ENCODE measurements around the gene YWHAQ. TPM values are rescaled to one million over a fixed set of nuclear protein-coding genes. Genes with fewer than 3 reads are reported as not detected.
"Not testable (repeated sequence)": the region's sequence is repeated elsewhere in the genome, so short reads cannot be mapped to it uniquely, and the experiment has no call there.

YWHAQ gene
- polyA plus RNA-seq, 3 donors, result 382 to 483 (median 439) TPM

DNA sequence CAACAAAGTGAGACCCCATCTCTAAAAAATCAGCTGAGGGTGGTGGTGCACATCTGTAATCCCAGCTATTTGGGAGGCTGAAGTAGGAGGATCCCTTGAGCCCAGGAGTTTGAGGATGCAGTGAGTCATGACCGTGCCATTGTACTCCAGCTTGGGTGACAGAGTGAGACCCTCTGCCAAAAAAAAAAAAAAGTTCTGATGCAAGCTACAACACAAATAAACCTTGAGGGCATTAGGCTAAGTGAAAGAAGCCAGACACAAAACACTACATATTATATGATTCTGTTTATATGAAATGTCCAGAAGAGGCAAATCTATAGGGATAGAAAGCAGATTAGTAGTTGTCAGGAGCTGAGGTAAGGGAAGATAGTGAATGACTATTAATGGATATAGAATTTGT lies 13.0 kb downstream of the YWHAQ start:
- DNase-seq (ENCODE audit: extremely low read depth in 1 of 11, low read depth in 9 of 11, low spot score in 4 of 11), result no peak

GRCh38 chr2:9617296-9617695 lies 13.5 kb downstream of the YWHAQ start:
- no peak for DNase-seq (ENCODE audit: extremely low read depth in 1 of 11, low read depth in 9 of 11, low spot score in 4 of 11)

- DNase-seq (ENCODE audit: extremely low read depth in 1 of 11, low read depth in 9 of 11, low spot score in 4 of 11), result no peak
Observed at GRCh38 chr2:9614562-9614961, 16.2 kb downstream of the YWHAQ start.

DNA sequence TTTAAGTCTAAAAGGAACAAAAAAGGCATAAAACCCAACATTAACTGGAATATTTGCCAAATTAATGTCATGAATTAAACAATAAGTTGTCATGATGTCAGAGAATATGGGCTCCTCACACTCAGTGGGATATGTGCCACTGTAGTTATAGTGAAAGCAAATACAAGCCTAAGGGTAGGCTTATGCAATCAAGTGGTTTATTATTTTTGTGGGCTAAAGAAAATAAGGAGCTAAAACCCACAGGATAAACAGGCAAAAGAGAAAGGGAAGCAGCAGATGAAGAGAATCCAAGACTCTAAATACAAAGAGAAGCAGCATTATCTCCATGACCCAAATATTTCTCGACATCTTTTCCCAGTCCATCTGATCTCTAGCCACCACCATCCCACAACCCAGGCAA lies 17.5 kb downstream of the YWHAQ start:
- DNase-seq (ENCODE audit: extremely low read depth in 1 of 11, low read depth in 9 of 11, low spot score in 4 of 11), result no peak

DNA sequence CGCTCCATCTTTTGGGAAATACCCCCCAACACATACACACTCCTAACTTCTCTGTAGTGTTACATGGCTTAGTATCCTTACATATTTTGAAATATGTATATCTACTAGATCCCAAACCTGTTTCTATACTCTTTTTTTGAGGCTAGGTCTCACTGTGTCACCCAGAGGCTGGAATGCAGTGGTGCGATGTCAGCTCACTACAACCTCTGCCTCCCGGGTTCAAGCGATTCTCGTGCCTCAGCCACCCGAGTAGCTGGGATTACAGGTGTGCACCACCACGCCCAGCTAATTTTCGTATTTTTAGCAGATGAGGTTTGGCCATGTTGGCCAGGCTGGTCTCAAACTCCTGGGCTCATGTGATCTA lies 19.3 kb downstream of the YWHAQ start:
- not testable (repeated sequence) for DNase-seq (ENCODE audit: extremely low read depth in 1 of 11, low read depth in 9 of 11, low spot score in 4 of 11)

GRCh38 chr2:9610781-9611548 lies 19.8 kb downstream of the YWHAQ start:
- DNase-seq (ENCODE audit: extremely low read depth in 1 of 11, low read depth in 9 of 11, low spot score in 4 of 11), result no peak

- DNase-seq (ENCODE audit: extremely low read depth in 1 of 11, low read depth in 9 of 11, low spot score in 4 of 11), result not testable (repeated sequence)
Observed at GRCh38 chr2:9608491-9608890, 22.3 kb downstream of the YWHAQ start.

DNA sequence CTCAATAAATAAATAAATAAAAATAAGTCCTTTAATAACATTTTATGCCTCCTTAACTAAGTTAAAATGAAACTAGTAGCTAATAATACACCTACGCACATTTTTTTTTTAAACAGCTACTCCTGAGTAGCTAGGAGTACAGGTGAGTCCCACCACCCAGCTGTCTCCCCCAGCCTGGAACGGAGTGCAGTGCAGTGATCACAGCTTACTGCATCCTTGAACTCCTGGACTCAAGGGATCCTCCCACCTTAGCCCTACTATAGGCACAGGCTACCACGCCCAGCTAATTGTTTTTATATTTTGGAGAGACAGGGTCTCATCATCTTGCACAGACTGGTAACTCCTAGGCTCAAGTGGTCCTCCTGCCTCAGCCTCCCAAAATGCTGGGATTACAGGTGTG lies 28.4 kb downstream of the YWHAQ start:
- no peak for DNase-seq (ENCODE audit: extremely low read depth in 1 of 11, low read depth in 9 of 11, low spot score in 4 of 11)

GRCh38 chr2:9601397-9601796 lies 29.4 kb downstream of the YWHAQ start:
- DNase-seq (ENCODE audit: extremely low read depth in 1 of 11, low read depth in 9 of 11, low spot score in 4 of 11), result no peak

DNA sequence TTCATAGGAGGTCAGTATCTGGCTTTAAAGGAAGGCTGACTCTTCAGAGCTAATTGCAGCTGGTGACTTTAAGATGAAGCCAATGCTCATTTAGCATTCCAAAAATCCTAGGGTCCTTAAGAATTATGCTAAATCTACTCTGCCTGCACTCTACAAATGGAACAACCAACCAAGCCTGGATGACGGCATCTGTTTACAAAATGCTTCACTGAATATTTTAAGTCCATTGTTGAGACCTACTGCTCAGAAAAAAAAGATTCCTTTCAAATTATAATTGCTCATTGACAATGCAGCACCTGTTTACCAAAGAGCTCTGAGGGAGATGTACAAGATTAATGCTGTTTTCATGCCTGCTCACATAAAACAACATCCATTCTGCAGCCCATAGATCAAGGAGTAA lies 31.4 kb downstream of the YWHAQ start:
- DNase-seq (ENCODE audit: extremely low read depth in 1 of 11, low read depth in 9 of 11, low spot score in 4 of 11), result no peak

DNA sequence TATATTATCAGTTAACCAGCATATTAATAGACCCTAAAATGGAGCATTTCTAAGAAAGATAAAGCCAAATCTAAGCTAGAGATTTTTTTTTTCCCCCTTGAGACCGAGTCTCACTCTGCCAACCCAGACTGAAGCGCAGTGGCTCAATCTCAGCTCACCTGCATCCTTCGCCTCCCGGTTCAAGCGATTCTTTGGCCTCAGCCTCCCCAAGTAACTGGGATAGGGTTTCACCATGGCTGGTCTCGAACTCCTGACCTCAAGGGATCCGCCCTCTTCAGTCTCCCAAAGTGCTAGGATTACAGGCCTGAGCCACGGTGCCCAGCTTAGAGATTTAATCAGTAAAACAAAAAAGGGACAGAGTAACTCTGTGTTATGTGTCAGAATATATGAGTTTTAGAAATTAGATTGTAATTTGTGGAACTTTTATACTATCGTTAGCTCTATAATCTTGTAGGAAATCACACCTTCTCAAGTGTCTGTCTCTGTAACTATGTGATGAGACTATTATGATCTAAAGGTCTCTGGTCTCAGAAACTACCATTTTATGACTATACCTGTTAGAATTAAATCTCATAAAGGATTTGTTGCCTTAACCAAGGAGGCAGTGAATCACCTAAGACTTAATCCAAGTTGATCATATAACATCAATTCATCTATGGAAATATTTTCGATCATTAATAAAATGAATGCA lies 34.0 kb downstream of the YWHAQ start:
- DNase-seq (ENCODE audit: extremely low read depth in 1 of 11, low read depth in 9 of 11, low spot score in 4 of 11), result no peak

GRCh38 chr2:9595746-9596145 lies 35.1 kb downstream of the YWHAQ start:
- DNase-seq (ENCODE audit: extremely low read depth in 1 of 11, low read depth in 9 of 11, low spot score in 4 of 11), result no peak

- DNase-seq (ENCODE audit: extremely low read depth in 1 of 11, low read depth in 9 of 11, low spot score in 4 of 11), result not testable (repeated sequence)
Observed at GRCh38 chr2:9595256-9595655, 35.5 kb downstream of the YWHAQ start.

DNA sequence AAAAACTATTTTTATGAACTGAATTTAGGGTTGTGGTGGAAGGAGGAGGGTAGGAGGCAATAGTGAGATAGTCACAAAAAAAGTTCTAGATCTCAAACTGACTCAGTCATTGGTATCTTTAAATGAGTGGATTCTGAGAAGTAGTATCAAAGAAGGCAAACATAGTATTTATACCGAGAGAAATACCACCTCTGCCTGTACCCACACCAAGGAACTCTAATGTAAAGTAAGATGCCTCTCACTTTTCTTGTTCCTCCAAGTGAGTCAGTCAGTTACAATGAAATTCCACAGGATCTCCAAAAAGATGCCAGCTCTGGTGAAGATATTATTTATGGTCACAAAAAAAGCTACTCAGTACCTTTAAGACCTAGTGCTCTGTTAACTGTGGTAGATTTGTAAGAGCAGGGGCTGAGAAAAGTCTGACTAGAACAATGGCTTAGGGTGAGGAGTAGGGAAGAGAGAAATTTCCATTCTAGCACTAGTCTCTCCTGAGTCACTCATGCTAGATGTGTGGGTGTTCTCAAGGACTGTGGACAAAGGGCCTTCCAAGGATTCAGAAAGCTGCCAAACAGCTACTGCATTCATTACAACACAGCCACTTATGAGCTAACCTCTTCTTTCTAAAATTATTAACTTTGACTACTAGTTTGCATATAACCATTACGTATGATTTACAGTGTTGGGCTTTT lies 36.3 kb downstream of the YWHAQ start:
- DNase-seq (ENCODE audit: extremely low read depth in 1 of 11, low read depth in 9 of 11, low spot score in 4 of 11), result no peak

DNA sequence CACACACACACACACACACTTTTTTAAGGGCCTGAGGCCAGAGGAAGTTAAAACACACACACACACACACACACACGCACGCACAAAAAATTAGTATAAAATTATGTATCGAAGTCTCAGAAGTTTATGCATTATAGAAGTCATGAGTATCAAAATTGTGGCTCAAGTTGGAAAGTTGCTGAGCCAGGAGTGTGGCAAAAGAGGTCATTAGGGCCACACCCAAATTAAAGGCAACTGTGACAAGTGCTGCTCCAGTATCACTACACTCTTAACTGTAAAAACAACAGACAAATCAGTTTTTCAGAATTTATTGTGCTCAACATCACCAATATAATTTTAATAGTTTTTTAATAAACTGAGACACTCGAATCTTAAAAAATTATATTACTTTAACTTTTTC lies 36.9 kb downstream of the YWHAQ start:
- DNase-seq (ENCODE audit: extremely low read depth in 1 of 11, low read depth in 9 of 11, low spot score in 4 of 11), result no peak

- no peak for DNase-seq (ENCODE audit: extremely low read depth in 1 of 11, low read depth in 9 of 11, low spot score in 4 of 11)
Observed at GRCh38 chr2:9592699-9593098, 38.1 kb downstream of the YWHAQ start.

GRCh38 chr2:9590641-9591040 lies 40.2 kb downstream of the YWHAQ start:
- no peak for DNase-seq (ENCODE audit: extremely low read depth in 1 of 11, low read depth in 9 of 11, low spot score in 4 of 11)

DNA sequence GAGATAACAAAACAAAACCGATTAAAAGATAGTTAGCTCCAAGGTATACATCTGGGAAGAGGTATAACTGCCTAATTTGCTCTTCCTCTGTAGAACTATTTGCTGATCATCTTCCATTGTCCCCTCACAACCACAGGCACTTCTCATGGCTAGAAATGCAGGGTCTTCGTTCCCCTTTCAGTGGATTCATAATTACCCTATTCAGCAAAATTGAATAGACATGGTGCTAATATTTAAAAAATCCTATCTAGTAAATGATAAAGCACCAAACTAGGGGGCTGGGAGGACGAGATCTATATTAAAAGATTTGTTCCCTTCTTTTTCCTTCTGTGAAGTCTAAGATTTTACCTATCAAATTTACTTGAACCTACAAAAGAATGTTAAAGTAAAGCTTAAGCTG lies 44.3 kb downstream of the YWHAQ start:
- DNase-seq (ENCODE audit: extremely low read depth in 1 of 11, low read depth in 9 of 11, low spot score in 4 of 11), result no peak

DNA sequence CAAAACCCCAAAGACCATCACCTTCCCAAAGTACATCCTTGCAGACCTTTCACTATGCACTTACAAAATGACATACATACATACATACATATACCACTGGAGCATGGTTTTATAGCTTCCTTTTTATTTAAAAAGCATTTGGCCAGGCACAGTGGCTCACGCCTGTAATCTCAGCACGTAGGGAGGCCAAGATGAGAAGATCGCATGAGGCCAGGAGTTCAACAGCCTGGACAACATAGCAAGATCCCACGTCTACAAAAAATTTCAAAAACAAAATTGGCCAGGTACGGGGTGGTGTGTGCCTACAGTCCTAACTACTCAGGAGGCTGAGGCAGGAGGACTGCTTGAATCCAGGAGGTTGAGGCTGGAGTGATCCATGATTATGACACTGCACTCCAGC lies 45.3 kb downstream of the YWHAQ start:
- DNase-seq (ENCODE audit: extremely low read depth in 1 of 11, low read depth in 9 of 11, low spot score in 4 of 11), result no peak

- not testable (repeated sequence) for DNase-seq (ENCODE audit: extremely low read depth in 1 of 11, low read depth in 9 of 11, low spot score in 4 of 11)
Observed at GRCh38 chr2:9584902-9585301, 45.9 kb downstream of the YWHAQ start.
